Measurements from ENCODE around the gene LAMB1.

The LAMB1 gene

DNA sequence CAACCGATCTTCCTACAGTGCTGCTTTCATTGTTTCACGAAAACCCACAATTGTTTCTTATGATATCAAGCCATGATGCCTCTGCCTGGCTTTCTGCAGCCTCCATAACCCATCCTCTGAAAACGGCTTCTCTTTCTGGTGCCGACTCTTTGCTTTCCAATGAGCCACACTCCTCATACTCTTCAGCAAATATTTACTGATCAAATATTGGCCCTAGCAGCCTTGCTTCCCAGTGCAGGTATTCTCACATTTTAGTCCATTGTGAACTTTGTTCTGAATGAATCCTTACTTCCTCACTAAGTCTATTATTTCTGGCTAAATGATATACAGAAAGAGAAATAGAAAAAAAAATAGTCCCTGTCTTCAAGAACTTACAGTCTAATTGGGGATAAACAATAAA is 35.5 kb downstream of the LAMB1 start:
- no peak overlapping the region for H3K4me3 ChIP-seq (ENCODE audit: insufficient read depth, low read length, poor library complexity, severe bottlenecking)
- TF ChIP-seq CTCF (IDR thresholded peaks at IDR 0.05; ENCODE audit: insufficient read depth, low read length, poor library complexity, severe bottlenecking) (no peak), EZH2phosphoT487 (conservative IDR thresholded peaks at IDR 0.05; ENCODE audit: low read length) (no peak)
- no peaks in the 10 kb centered on the region for H3K9me2 ChIP-seq (replicated peaks; ENCODE audit: insufficient read depth, low read length)
- H3K27me3 ChIP-seq (ENCODE audit: low read length), result no peaks in the 10 kb centered on the region
- H3F3A ChIP-seq (ENCODE audit: insufficient read depth), result no peaks in the 10 kb centered on the region
- no peak overlapping the region for H3K4me2 ChIP-seq (ENCODE audit: low read depth, low read length, poor library complexity, severe bottlenecking)
- no peaks in the 10 kb centered on the region for H3K79me2 ChIP-seq (ENCODE audit: insufficient read depth, low read length)
- no peak overlapping the region for H2AFZ ChIP-seq (ENCODE audit: low read depth, low read length, severe bottlenecking)
- H3K9ac ChIP-seq (ENCODE audit: low read length), result no peak overlapping the region
- H3K36me3 ChIP-seq (ENCODE audit: low read length), result no peaks in the 10 kb centered on the region
- no peaks in the 10 kb centered on the region for H4K20me1 ChIP-seq (ENCODE audit: low read depth, low read length)
- H3K27ac ChIP-seq (ENCODE audit: low read depth, low read length), result no peak overlapping the region
- no peaks in the 10 kb centered on the region for H3K9me3 ChIP-seq (ENCODE audit: insufficient read depth, low read length)

- no peaks in the 10 kb centered on the region for H3K9me2 ChIP-seq (replicated peaks; ENCODE audit: insufficient read depth, low read length)
- no peaks in the 10 kb centered on the region for H3K9me3 ChIP-seq (ENCODE audit: insufficient read depth, low read length)
- H3K27me3 ChIP-seq (ENCODE audit: low read length), result no peaks in the 10 kb centered on the region
- H4K20me1 ChIP-seq (ENCODE audit: low read depth, low read length), result no peaks in the 10 kb centered on the region
- TF ChIP-seq EZH2phosphoT487 (conservative IDR thresholded peaks at IDR 0.05; ENCODE audit: low read length) (no peak), CTCF (IDR thresholded peaks at IDR 0.05; ENCODE audit: insufficient read depth, low read length, poor library complexity, severe bottlenecking) (no peak)
- H3K36me3 ChIP-seq (ENCODE audit: low read length), result no peaks in the 10 kb centered on the region
- no peak overlapping the region for H3K9ac ChIP-seq (ENCODE audit: low read length)
- H3K79me2 ChIP-seq (ENCODE audit: insufficient read depth, low read length), result no peaks in the 10 kb centered on the region
- no peak overlapping the region for H3K4me3 ChIP-seq (ENCODE audit: insufficient read depth, low read length, poor library complexity, severe bottlenecking)
- no peak overlapping the region for H3K27ac ChIP-seq (ENCODE audit: low read depth, low read length)
- no peak overlapping the region for H3K4me2 ChIP-seq (ENCODE audit: low read depth, low read length, poor library complexity, severe bottlenecking)
- H3F3A ChIP-seq (ENCODE audit: insufficient read depth), result no peaks in the 10 kb centered on the region
- no peak overlapping the region for H2AFZ ChIP-seq (ENCODE audit: low read depth, low read length, severe bottlenecking)
Measured at GRCh38 chr7:107966711-107967110, 36.2 kb downstream of the LAMB1 start.

DNA sequence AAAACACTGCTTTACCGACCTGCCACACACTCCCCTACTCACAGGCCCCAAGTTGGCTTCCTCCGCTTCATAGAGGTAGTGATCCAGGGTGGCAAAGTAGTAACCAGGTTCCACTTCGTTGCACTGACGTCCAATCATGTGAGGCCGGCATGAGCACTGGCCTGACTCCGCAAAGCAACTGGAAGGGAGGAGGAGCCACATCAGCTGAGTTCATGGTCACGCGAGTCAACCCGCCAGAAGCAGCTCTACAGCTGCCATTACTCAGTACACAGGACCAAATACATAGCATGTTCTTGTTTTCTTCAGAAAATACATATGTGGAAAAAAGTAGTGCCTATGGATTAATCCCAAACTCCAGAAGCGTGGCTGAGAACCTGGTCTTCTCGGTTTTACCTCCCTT is 38.5 kb downstream of the LAMB1 start:
- no peaks in the 10 kb centered on the region for H3F3A ChIP-seq (ENCODE audit: insufficient read depth)
- H3K36me3 ChIP-seq (ENCODE audit: low read length), result no peaks in the 10 kb centered on the region
- H2AFZ ChIP-seq (ENCODE audit: low read depth, low read length, severe bottlenecking), result no peak overlapping the region
- H3K9ac ChIP-seq (ENCODE audit: low read length), result no peak overlapping the region
- H3K9me3 ChIP-seq (ENCODE audit: insufficient read depth, low read length), result no peaks in the 10 kb centered on the region
- no peak overlapping the region for H3K4me3 ChIP-seq (ENCODE audit: insufficient read depth, low read length, poor library complexity, severe bottlenecking)
- no peaks in the 10 kb centered on the region for H4K20me1 ChIP-seq (ENCODE audit: low read depth, low read length)
- no peaks in the 10 kb centered on the region for H3K9me2 ChIP-seq (replicated peaks; ENCODE audit: insufficient read depth, low read length)
- H3K27me3 ChIP-seq (ENCODE audit: low read length), result no peaks in the 10 kb centered on the region
- H3K79me2 ChIP-seq (ENCODE audit: insufficient read depth, low read length), result no peaks in the 10 kb centered on the region
- H3K4me2 ChIP-seq (ENCODE audit: low read depth, low read length, poor library complexity, severe bottlenecking), result no peak overlapping the region
- no peak overlapping the region for H3K27ac ChIP-seq (ENCODE audit: low read depth, low read length)
- TF ChIP-seq CTCF (IDR thresholded peaks at IDR 0.05; ENCODE audit: insufficient read depth, low read length, poor library complexity, severe bottlenecking) (no peak), EZH2phosphoT487 (conservative IDR thresholded peaks at IDR 0.05; ENCODE audit: low read length) (no peak)

DNA sequence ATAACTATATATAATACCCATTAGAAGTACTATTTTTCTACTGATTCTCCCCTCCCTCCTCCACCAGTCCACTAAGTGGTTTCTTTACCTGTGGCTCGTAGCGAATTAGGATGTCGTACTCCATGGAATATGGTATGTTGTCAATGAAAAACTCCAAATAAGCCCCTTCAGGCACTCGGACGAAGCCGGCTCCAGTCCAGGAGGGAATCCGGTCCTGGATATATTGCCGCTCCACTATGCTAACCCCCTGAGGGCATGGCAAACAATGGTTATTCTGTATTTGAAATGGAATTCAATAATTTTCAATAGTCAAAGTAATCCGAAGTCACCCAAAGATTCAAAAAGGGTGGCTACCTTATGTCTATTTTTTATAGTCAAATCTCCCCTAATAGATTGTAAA is 40.1 kb downstream of the LAMB1 start:
- no peak for TF ChIP-seq CTCF (IDR thresholded peaks at IDR 0.05; ENCODE audit: insufficient read depth, low read length, poor library complexity, severe bottlenecking)
- no peak for TF ChIP-seq EZH2phosphoT487 (conservative IDR thresholded peaks at IDR 0.05; ENCODE audit: low read length)
- H3K9me2 ChIP-seq (replicated peaks; ENCODE audit: insufficient read depth, low read length), result no peaks in the 10 kb centered on the region
- no peak overlapping the region for H2AFZ ChIP-seq (ENCODE audit: low read depth, low read length, severe bottlenecking)
- no peaks in the 10 kb centered on the region for H3F3A ChIP-seq (ENCODE audit: insufficient read depth)
- no peak overlapping the region for H3K9ac ChIP-seq (ENCODE audit: low read length)
- no peaks in the 10 kb centered on the region for H4K20me1 ChIP-seq (ENCODE audit: low read depth, low read length)
- H3K27me3 ChIP-seq (ENCODE audit: low read length), result no peaks in the 10 kb centered on the region
- H3K4me2 ChIP-seq (ENCODE audit: low read depth, low read length, poor library complexity, severe bottlenecking), result no peak overlapping the region
- H3K36me3 ChIP-seq (ENCODE audit: low read length), result no peaks in the 10 kb centered on the region
- no peaks in the 10 kb centered on the region for H3K9me3 ChIP-seq (ENCODE audit: insufficient read depth, low read length)
- H3K79me2 ChIP-seq (ENCODE audit: insufficient read depth, low read length), result no peaks in the 10 kb centered on the region
- H3K4me3 ChIP-seq (ENCODE audit: insufficient read depth, low read length, poor library complexity, severe bottlenecking), result no peak overlapping the region
- H3K27ac ChIP-seq (ENCODE audit: low read depth, low read length), result no peak overlapping the region
